AG09309 (cell line): ENCODE measurements around the gene PMEPA1.

ENCODE experiments used
- DNase-seq: peaks from one replicate; pipeline ENCODE4 v3.0.0-alpha.2; 2010; ENCODE audit warnings: low read depth
- H3K4me3 ChIP-seq: 2 replicates; pipeline ENCODE4 v1.5.1; 2011; ENCODE audit warnings: mild to moderate bottlenecking, low read depth, low read length, moderate library complexity; ENCODE audit not compliant: control insufficient read depth
- TF ChIP-seq, protein P1 (sequence below): IDR thresholded peaks from 2 replicates; pipeline ENCODE4 v1.5.1; 2011; ENCODE audit warnings: mild to moderate bottlenecking, low read depth, low read length, inconsistent platforms; ENCODE audit not compliant: insufficient read depth, control insufficient read depth; ENCODE audit errors: missing control alignments

Gene PMEPA1

DNA sequence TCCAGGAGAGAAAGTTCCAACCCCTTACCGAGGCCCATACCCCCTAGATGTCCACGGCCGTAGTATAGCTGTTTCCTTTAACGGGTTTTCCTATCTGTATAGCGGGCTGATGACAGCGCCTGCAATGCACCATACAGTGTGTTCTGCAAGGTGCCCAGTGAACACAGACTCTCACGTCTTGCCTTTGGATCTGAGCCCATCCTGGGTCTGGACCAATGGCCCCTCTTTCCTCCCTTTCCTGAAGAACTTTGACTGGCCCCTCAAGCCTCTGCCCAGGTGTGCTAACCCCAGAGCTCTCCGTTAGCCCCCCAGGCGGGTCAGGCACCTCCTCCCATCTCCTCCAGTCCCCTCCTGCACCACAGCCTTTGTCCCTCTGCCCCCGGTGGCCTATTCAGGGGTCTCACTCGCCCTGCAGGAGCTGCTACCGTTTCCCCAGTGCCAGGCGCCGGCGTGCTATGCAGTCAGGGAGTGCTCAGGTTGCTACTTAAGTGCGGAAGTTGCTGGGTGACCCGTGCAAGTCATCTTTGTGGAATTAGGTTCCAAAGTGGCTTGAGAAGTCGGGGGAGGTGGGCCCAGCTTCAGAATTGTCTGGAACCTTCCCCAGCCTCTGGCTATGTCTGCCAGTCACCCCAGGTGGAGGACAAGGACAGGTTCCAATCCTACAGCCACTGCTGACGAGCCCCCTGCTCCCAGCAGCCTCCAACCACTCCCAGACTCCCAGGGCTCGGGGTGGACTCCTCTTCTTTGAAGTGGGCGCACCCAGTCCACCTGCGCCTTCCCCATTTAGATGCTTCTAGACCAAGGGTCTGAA is 54.6 kb downstream of the PMEPA1 start:
- no peak for DNase-seq
- H3K4me3 ChIP-seq: no peak overlapping the region
- TF ChIP-seq, protein P1, sequence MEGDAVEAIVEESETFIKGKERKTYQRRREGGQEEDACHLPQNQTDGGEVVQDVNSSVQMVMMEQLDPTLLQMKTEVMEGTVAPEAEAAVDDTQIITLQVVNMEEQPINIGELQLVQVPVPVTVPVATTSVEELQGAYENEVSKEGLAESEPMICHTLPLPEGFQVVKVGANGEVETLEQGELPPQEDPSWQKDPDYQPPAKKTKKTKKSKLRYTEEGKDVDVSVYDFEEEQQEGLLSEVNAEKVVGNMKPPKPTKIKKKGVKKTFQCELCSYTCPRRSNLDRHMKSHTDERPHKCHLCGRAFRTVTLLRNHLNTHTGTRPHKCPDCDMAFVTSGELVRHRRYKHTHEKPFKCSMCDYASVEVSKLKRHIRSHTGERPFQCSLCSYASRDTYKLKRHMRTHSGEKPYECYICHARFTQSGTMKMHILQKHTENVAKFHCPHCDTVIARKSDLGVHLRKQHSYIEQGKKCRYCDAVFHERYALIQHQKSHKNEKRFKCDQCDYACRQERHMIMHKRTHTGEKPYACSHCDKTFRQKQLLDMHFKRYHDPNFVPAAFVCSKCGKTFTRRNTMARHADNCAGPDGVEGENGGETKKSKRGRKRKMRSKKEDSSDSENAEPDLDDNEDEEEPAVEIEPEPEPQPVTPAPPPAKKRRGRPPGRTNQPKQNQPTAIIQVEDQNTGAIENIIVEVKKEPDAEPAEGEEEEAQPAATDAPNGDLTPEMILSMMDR: no peak

DNA sequence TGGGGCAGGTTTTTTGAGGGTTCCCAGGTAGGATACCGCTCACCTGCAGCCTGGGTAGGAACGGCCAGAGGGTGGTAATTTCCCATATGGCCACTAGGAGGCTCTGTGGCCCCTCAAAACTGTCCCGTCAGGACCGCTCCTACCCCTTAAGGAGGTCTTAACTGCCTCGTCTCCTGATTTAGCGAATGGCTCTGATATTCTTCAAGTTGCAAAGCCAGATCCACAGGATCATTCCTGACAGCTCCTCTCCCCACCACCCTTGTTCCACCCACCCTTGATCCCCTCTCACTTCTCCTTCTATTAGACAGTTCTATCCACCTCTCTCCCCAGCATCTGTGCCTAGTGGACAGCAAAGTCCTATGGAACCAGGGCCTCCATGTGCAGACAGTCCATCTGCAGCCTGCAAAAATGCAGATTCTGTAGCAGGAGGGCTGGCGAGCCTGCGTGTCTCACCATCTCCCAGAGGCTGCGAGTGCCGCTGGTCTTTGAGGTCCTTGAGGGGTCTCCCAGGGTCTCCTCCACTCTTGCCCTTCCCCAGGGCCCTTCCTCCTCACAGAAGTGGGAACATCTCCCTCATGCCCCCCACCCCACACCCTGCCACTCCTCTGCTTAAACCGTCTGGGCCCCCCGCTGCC is 55.3 kb downstream of the PMEPA1 start:
- DNase-seq: no peak
- H3K4me3 ChIP-seq: no peak overlapping the region
- TF ChIP-seq, protein P1: peak; percentile 89

DNA sequence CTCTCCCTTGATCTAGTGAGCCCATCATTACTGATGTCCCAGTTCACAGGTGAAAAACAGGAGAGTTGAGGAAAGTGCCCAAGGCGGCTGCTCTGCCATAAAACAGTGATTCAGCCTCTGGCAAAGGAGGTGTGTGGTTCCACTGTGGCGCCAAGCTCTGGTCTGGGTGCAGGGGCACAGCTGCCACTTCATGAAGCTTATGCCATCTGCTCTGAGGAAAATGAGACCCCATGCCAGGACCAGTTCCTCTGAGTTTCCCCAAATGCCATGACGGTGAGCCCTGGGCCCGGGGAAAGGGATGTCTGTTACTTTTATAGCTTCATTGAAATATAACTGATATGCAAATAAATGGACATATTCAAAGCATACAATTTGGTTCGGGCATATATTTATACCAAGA is 55.9 kb downstream of the PMEPA1 start:
- TF ChIP-seq, protein P1: no peak
- no peak overlapping the region for H3K4me3 ChIP-seq
- DNase-seq: no peak

DNA sequence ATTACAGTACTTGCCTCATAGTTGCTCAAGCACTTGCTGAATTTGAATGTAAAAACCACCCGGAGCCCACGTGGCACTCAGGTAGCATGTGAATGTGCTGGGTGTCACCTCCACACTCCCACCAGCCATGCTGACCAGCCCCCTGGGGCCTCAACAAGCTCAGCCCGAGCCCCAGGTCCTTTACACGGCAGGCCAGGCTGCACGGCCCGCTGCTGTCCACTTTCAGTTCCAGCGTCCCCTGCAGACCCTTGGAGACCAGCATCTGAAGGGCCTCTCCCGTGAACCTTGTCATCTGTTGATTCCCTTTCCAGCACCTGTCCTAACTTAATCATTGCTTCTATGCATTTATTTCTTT is 56.3 kb downstream of the PMEPA1 start:
- TF ChIP-seq, protein P1: no peak
- H3K4me3 ChIP-seq: no peak overlapping the region
- no peak for DNase-seq

DNA sequence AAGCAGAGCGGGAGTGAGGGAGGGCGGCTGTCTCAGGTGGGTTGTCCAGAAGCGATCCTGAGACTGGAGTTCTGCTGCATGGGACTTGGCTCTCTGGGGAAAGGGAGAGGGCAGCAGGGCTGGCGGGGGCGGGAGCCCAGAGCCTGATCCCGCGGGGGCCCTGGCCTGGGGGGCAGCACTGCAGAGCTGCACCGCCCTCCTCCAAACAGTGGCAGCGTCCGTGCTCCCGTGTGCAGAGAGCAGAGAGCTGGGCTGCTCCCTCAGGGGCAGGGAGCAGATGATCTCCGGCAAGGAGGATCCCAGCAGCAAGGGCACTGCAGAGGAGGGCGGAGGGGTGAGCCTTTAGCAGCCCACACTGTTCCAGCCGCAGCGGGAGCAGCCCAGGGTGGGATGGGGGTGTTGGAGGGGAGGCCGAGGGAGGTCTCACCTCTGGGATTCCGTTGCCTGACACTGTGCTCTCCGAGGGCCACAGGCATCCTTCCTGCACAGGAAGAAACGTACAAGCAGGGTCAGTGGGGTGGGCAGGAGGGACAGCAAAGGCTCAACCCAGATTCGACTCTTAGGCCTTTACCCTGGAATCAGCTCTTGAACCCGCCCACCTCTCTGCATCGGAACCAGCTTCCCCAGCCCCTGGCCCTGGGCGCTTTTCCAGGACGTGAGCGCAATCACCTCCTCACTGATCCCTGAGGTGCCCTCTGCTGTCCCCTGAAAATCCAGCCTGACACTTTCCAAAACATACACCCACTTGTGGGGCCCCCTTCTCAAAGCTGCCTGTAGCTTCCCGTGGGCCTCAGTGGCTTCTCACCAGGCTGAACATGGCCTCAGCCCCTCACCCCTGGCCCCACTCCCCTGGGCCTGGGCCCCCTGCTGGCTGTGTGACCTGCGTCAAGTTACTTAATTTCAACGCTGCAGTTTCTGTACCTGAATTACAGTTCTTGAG is 56.9 kb downstream of the PMEPA1 start:
- DNase-seq: no peak
- no peak overlapping the region for H3K4me3 ChIP-seq
- TF ChIP-seq, protein P1: no peak

DNA sequence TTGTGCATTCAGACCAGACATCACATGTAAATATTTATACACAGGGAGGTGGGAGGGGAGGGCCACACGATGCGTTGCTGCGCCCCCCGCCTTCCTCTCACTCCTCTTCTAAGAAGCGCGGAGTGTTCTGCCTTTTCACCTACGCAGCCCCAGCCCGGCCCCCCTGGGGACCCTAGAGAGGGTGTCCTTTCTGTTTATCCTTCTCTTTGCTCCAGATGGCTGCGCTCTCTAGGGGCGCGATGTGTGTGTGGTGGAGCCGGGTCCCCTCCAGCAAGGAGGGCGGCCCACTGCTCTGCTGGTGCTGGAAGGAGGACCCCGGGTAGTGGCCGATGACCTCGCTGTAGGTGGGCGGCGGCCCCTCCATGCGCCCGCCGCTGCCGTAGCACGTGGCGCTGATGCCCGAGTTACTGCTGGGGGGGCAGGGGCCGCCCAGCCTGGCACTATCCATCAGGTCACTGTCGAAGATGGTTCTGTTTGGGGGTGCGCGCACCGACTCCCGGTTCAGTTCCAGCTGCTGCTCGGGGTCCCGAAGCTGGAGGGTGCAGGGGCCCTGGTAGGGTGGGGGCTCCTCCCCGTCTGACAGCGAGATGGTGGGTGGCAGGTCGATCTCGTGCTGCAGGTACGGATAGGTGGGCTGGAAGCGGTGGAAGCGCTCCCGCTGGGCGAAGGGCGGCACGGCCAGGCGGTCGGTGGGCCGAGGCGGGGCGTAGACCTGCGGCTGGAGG is 57.8 kb downstream of the PMEPA1 start:
- TF ChIP-seq, protein P1: no peak
- H3K4me3 ChIP-seq: no peak overlapping the region
- DNase-seq: no peak
